ENCODE measurements around the gene ZNF747. TPM values are rescaled to one million over a fixed set of nuclear protein-coding genes. Genes with fewer than 3 reads are reported as not detected.

Gene ZNF747
- total RNA-seq, 2 donors from 2014 or later = 16.8 to 18.3 TPM

GRCh38 chr16:30571445-30572322 is 37.0 kb upstream of the ZNF747 start, which contains the start of gene ZNF688:
Gene ZNF688, minus strand, starts transcription at chr16:30571714. Its CDS starts 85 bp downstream, at chr16:30571629.
- H3K36me3 ChIP-seq = no peaks in the 10 kb centered on the region
- H3K27ac ChIP-seq = peak within 1 kb of the TSS; percentile 93 to 99
- peak; percentile 95 for ATAC-seq (ENCODE audit: insufficient number of reproducible peaks, low FRiP score, low read depth)
- no peaks in the 10 kb centered on the region for H3K9me3 ChIP-seq
- peak; percentile 94 for DNase-seq (ENCODE audit: low spot score)
- H3K4me3 ChIP-seq = peak within 1 kb of the TSS; percentile 96
- no peaks in the 10 kb centered on the region for H3K27me3 ChIP-seq (replicated peaks; ENCODE audit: insufficient read depth)
- no peak for TF ChIP-seq CTCF (IDR thresholded peaks at IDR 0.05)
- peaks cover 15 to 24% of the 10 kb centered on the region in 2 donors for H3K4me1 ChIP-seq (ENCODE audit: control insufficient read depth in 1 of 2, low read depth in 2 of 2)

GRCh38 chr16:30570636-30571444 is 36.2 kb upstream of the ZNF747 start:
- TF ChIP-seq CTCF (IDR thresholded peaks at IDR 0.05) = no peak
- no peaks in the 10 kb centered on the region for H3K36me3 ChIP-seq
- no peak for ATAC-seq (ENCODE audit: insufficient number of reproducible peaks, low FRiP score, low read depth)
- H3K9me3 ChIP-seq = no peaks in the 10 kb centered on the region
- DNase-seq (ENCODE audit: low spot score) = no peak
- peaks cover 15 to 24% of the 10 kb centered on the region in 2 donors for H3K4me1 ChIP-seq (ENCODE audit: control insufficient read depth in 1 of 2, low read depth in 2 of 2)
- no peaks in the 10 kb centered on the region for H3K27me3 ChIP-seq (replicated peaks; ENCODE audit: insufficient read depth)
- peak overlapping the region; percentile 96 for H3K4me3 ChIP-seq
- H3K27ac ChIP-seq = peak overlapping the region; percentile 93 to 99

GRCh38 chr16:30569746-30570635 is 35.3 kb upstream of the ZNF747 start:
- no peak for TF ChIP-seq CTCF (IDR thresholded peaks at IDR 0.05)
- H3K4me3 ChIP-seq = peak overlapping the region; percentile 96
- no peaks in the 10 kb centered on the region for H3K27me3 ChIP-seq (replicated peaks; ENCODE audit: insufficient read depth)
- peaks cover 15 to 24% of the 10 kb centered on the region in 2 donors for H3K4me1 ChIP-seq (ENCODE audit: control insufficient read depth in 1 of 2, low read depth in 2 of 2)
- H3K9me3 ChIP-seq = no peaks in the 10 kb centered on the region
- no peaks in the 10 kb centered on the region for H3K36me3 ChIP-seq
- ATAC-seq (ENCODE audit: insufficient number of reproducible peaks, low FRiP score, low read depth) (no peak), DNase-seq (ENCODE audit: low spot score) (no peak)
- peak overlapping the region; percentile 93 to 99 for H3K27ac ChIP-seq

GRCh38 chr16:30569281-30569680 is 34.6 kb upstream of the ZNF747 start:
- Histone ChIP-seq H3K27ac (no peak overlapping the region), H3K4me3 (no peak overlapping the region), H3K4me1 (ENCODE audit: control insufficient read depth in 1 of 2, low read depth in 2 of 2) (peaks cover 15 to 24% of the 10 kb centered on the region in 2 donors), H3K9me3 (no peaks in the 10 kb centered on the region), H3K36me3 (no peaks in the 10 kb centered on the region), H3K27me3 (replicated peaks; ENCODE audit: insufficient read depth) (no peaks in the 10 kb centered on the region)
- DNase-seq (ENCODE audit: low spot score) (no peak), ATAC-seq (ENCODE audit: insufficient number of reproducible peaks, low FRiP score, low read depth) (no peak)
- TF ChIP-seq CTCF (IDR thresholded peaks at IDR 0.05) = no peak

Data from thoracic aorta (tissue), 2 donors.